Measurements from ENCODE around the gene FAIM2. TPM values are rescaled to one million over a fixed set of nuclear protein-coding genes. Genes with fewer than 3 reads are reported as not detected.

FAIM2 gene
- total RNA-seq, 2 donors from 2014 or later = 4.6 to 9.8 TPM

DNA sequence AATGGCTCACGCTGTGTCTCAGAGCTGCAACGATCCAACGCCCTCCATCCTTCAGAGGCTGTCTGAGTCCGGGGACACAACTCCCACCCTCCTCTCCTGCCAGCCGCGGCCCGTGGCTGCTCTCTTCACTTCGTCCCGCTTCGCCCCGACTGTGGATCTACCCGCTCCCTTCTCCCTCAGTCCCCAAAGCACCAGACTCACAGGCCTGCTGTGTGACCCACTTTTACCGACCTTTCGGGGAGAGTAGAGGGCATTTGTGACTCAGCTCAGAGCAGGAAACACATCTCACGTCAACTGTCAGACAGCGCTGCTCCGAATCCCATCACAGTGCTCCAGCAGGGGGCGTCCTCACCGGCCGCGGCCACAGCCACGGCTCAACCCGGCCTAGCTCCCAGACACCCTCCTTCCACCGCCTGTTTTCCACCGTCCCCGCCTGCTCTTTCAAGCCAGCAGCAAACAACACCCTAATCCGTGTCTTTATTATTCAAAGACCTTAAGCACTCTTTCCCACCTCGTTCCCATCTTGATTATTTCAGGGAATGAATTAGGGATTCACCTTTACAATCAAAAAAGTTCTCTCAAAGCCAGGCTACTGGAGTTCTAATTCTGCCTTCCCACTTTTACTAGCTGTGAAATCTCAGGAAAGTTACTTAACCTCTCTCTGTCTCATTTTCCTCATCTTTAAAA, 41.8 kb upstream of the FAIM2 start:
- peak overlapping the region; percentile 6 to 41 for H3K4me3 ChIP-seq
- H3K36me3 ChIP-seq = no peaks in the 10 kb centered on the region
- H3K27ac ChIP-seq = peak overlapping the region; percentile 28 to 36
- peak; percentile 90 for DNase-seq (ENCODE audit: low spot score)
- no peaks in the 10 kb centered on the region for H3K27me3 ChIP-seq
- no peaks in the 10 kb centered on the region for H3K9me3 ChIP-seq
- TF ChIP-seq, protein P1, sequence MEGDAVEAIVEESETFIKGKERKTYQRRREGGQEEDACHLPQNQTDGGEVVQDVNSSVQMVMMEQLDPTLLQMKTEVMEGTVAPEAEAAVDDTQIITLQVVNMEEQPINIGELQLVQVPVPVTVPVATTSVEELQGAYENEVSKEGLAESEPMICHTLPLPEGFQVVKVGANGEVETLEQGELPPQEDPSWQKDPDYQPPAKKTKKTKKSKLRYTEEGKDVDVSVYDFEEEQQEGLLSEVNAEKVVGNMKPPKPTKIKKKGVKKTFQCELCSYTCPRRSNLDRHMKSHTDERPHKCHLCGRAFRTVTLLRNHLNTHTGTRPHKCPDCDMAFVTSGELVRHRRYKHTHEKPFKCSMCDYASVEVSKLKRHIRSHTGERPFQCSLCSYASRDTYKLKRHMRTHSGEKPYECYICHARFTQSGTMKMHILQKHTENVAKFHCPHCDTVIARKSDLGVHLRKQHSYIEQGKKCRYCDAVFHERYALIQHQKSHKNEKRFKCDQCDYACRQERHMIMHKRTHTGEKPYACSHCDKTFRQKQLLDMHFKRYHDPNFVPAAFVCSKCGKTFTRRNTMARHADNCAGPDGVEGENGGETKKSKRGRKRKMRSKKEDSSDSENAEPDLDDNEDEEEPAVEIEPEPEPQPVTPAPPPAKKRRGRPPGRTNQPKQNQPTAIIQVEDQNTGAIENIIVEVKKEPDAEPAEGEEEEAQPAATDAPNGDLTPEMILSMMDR (IDR thresholded peaks at IDR 0.05) = peak; percentile 87 to 91
- peaks cover 0 to 9% of the 10 kb centered on the region in 2 donors for H3K4me1 ChIP-seq

DNA sequence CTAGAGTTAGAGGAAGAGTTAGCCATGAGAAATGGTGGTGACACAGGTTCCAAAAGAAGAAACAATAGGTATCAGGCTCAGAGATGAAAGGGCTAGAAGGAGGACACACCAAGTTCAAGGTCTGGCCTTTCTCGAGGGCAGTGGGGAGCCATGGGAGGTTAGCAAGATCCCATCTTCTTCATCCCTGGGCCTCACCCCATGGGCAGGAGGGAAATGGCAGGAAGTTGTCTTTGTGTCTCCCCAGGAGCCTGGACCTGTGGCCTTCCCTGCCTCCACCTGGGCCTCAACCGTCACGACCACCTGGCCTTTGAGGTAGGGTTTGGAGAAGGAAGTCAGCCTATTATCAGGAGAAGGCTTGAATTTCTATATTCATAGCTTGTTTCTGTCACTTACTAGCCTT, 41.0 kb upstream of the FAIM2 start:
- Histone ChIP-seq H3K27ac (peak overlapping the region in 1 of 2 donors; percentile 36), H3K4me1 (peaks cover 0 to 9% of the 10 kb centered on the region in 2 donors), H3K36me3 (no peaks in the 10 kb centered on the region), H3K4me3 (no peak overlapping the region), H3K9me3 (no peaks in the 10 kb centered on the region), H3K27me3 (no peaks in the 10 kb centered on the region)
- TF ChIP-seq, protein P1 (IDR thresholded peaks at IDR 0.05) = no peak
- no peak for DNase-seq (ENCODE audit: low spot score)

DNA sequence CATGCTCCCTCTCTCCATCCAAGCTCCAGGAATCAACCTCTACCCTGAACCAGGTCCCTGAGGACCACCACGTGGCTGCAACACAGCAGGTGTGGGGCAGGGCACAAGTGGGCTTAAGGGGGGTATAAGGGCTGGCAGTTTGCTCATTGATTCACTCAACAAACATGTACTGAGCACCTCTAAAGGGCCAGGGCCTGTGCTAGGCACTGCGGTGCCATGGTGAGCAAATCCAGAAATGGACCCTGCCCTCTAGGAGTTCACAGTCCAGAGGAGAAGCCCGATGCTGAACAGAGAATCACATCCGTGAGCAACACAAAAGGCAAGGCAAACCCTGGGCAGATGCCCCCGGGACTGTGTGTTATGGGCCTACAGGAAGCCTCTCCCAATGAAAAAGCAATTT, 40.3 kb upstream of the FAIM2 start:
- H3K4me3 ChIP-seq = no peak overlapping the region
- no peaks in the 10 kb centered on the region for H3K36me3 ChIP-seq
- H3K27ac ChIP-seq = no peak overlapping the region
- DNase-seq (ENCODE audit: low spot score) = no peak
- TF ChIP-seq, protein P1 (IDR thresholded peaks at IDR 0.05) = no peak
- H3K9me3 ChIP-seq = no peaks in the 10 kb centered on the region
- H3K27me3 ChIP-seq = no peaks in the 10 kb centered on the region
- H3K4me1 ChIP-seq = peaks cover 0 to 9% of the 10 kb centered on the region in 2 donors

DNA sequence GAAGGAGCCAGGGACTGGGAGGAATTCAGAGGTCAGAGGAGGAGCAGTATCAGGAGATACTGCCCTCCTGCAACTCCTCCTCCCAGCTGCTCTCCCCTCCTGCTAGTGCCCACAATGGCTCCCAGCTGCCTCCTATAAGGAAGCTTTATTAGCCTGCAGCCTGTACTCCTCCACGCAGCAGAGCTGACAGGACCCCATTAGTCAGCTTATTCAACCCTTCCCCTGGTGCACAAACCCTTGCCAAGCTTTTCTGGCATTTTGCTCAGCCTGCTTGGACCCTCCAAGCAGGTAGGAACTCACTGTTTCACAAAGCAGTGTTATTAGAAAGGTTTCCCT, 39.9 kb upstream of the FAIM2 start:
- Histone ChIP-seq H3K4me1 (peaks cover 0 to 9% of the 10 kb centered on the region in 2 donors), H3K27me3 (no peaks in the 10 kb centered on the region), H3K9me3 (no peaks in the 10 kb centered on the region), H3K4me3 (no peak overlapping the region), H3K36me3 (no peaks in the 10 kb centered on the region), H3K27ac (no peak overlapping the region)
- no peak for DNase-seq (ENCODE audit: low spot score)
- TF ChIP-seq, protein P1 (IDR thresholded peaks at IDR 0.05) = no peak

DNA sequence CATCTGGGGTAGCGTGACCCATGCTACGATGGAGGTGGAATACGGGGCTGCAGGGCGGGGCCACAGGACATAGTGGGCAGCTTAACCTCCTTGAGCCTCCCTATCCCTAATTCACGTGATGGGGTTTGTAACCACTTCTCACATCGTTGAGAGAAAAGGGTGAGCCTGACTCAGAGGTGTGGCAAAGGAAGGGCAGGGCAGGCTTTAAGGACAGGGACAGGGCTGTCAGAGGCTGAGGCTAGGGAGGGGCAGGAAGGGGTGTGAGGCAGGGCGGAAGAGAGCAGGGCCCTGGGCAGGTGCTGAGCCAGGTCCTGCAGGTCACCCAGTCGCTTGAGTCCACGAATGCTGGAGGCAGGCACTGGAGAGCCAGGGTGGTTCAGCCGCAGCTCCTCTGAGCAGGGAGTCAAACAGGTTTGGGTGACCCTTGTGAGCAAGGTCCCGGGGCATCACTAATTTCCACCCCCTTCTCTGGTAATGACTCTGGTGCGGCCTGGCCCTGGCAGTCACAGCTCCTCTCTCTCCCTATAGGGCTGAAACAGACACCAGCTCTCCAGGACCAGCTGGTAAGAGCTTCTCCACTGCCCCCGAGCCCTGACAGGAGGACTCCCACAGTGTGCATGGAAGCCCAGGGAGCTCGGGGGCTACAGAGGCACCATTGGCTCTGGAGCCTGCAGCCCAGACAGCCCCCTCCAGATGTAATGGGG, 39.4 kb upstream of the FAIM2 start:
- TF ChIP-seq, protein P1 (IDR thresholded peaks at IDR 0.05) = no peak
- Histone ChIP-seq H3K9me3 (no peaks in the 10 kb centered on the region), H3K4me3 (no peak overlapping the region), H3K27ac (no peak overlapping the region), H3K36me3 (no peaks in the 10 kb centered on the region), H3K27me3 (no peaks in the 10 kb centered on the region), H3K4me1 (peaks cover 0 to 9% of the 10 kb centered on the region in 2 donors)
- no peak for DNase-seq (ENCODE audit: low spot score)

Data from right atrium auricular region (tissue), 2 donors.